NCI-H187 treated with DMSO at 0.1 percent for 48 hours (cell line): ENCODE data around the gene DAPP1.

Source experiments
- DNase-seq: peaks from one replicate; lab custom pipeline; 2025; lab: John Stamatoyannopoulos, UW

The DAPP1 gene

GRCh38 chr4:99915449-99915848 is 98.8 kb downstream of the DAPP1 start:
- no peak for DNase-seq

GRCh38 chr4:99917575-99917974 is 100.9 kb downstream of the DAPP1 start:
- DNase-seq, result no peak

- DNase-seq, result no peak
These were observed 102.0 kb downstream of the DAPP1 start for GRCh38 chr4:99918656-99919055.
